Gastroesophageal sphincter (tissue), 3 donors: ENCODE measurements around the gene MAML3.

Source experiments
- POLR2A ChIP-seq, 2 donors: fragments of 450-650 bp; IDR thresholded peaks; one replicate each; pipeline ENCODE4 v1.6.1; 2017; ENCODE audit warnings: antibody characterized with exemption in 2 of 2, mild to moderate bottlenecking in 2 of 2, moderate library complexity in 1 of 2
- TF ChIP-seq, protein P1 (sequence below), 4 experiments: fragments of 200-600 bp in 2 of 4; fragments of 450-650 bp in 2 of 4; sonication (generic) in 1 of 4; IDR thresholded peaks; one replicate each; pipeline ENCODE4 v1.5.1; 2017 to 2019; ENCODE audit warnings: antibody characterized with exemption in 4 of 4, mild to moderate bottlenecking in 2 of 4, moderate library complexity in 2 of 4

DNA sequence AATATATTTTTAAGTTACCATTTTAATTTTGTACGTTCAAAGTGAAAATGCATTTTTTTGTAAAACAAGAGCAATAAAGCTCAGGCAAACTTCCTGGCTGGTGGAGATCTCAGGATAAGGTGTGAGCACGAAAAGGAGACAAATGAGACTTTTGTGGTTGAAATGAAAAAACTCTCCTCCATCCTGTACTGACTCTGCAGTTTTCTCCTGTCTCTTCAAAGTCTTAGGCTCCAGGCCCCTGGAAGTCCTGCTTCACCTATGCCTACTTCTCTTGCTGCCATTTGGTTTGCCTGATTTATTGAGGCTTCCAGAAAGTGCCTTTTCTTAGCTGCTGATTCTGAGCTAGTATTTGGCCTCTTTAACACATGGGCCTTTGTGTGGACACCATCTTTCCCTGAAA is 77.7 kb downstream of the MAML3 start:
- TF ChIP-seq, protein P1, sequence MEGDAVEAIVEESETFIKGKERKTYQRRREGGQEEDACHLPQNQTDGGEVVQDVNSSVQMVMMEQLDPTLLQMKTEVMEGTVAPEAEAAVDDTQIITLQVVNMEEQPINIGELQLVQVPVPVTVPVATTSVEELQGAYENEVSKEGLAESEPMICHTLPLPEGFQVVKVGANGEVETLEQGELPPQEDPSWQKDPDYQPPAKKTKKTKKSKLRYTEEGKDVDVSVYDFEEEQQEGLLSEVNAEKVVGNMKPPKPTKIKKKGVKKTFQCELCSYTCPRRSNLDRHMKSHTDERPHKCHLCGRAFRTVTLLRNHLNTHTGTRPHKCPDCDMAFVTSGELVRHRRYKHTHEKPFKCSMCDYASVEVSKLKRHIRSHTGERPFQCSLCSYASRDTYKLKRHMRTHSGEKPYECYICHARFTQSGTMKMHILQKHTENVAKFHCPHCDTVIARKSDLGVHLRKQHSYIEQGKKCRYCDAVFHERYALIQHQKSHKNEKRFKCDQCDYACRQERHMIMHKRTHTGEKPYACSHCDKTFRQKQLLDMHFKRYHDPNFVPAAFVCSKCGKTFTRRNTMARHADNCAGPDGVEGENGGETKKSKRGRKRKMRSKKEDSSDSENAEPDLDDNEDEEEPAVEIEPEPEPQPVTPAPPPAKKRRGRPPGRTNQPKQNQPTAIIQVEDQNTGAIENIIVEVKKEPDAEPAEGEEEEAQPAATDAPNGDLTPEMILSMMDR (IDR thresholded peaks at IDR 0.05): no peak
- TF ChIP-seq POLR2A (IDR thresholded peaks at IDR 0.05): no peak
